ENCODE data around the gene GPLD1.
A peak's percentile ranks its signal among the peaks of the same experiment; 100 is the strongest.

The GPLD1 gene

GRCh38 chr6:24497254-24497970 lies 8.0 kb upstream of the GPLD1 start:
- DNase-seq (ENCODE audit: low read depth): no peak

GRCh38 chr6:24494821-24495795 lies 5.7 kb upstream of the GPLD1 start, which contains the start of gene ALDH5A1:
Gene ALDH5A1, plus strand, starts transcription at chr6:24494969. Its CDS starts 28 bp downstream, at chr6:24494997.
- peak; percentile 71 for DNase-seq (ENCODE audit: low read depth)

GRCh38 chr6:24493945-24494820 lies 4.8 kb upstream of the GPLD1 start:
- DNase-seq (ENCODE audit: low read depth): no peak

- no peak for DNase-seq (ENCODE audit: low read depth)
These were observed 3.1 kb upstream of the GPLD1 start for GRCh38 chr6:24492475-24492874.

GRCh38 chr6:24490948-24491347 lies 1.6 kb upstream of the GPLD1 start:
- no peak for DNase-seq (ENCODE audit: low read depth)

- DNase-seq (ENCODE audit: low read depth): no peak
These were observed 503 bp upstream of the GPLD1 start for GRCh38 chr6:24489881-24490280.

GRCh38 chr6:24486065-24486464 lies 3.3 kb downstream of the GPLD1 start:
- DNase-seq (ENCODE audit: low read depth): no peak

- no peak for DNase-seq (ENCODE audit: low read depth)
These were observed 4.6 kb downstream of the GPLD1 start for GRCh38 chr6:24484657-24485323.

- no peak for DNase-seq (ENCODE audit: low read depth)
These were observed 7.9 kb downstream of the GPLD1 start for GRCh38 chr6:24481449-24481848.

GRCh38 chr6:24480705-24481104 lies 8.7 kb downstream of the GPLD1 start:
- DNase-seq (ENCODE audit: low read depth): no peak

GRCh38 chr6:24478903-24479302 lies 10.5 kb downstream of the GPLD1 start:
- DNase-seq (ENCODE audit: low read depth): no peak

GRCh38 chr6:24477070-24477469 lies 12.3 kb downstream of the GPLD1 start:
- no peak for DNase-seq (ENCODE audit: low read depth)

GRCh38 chr6:24476631-24477030 lies 12.7 kb downstream of the GPLD1 start:
- no peak for DNase-seq (ENCODE audit: low read depth)

- no peak for DNase-seq (ENCODE audit: low read depth)
These were observed 17.2 kb downstream of the GPLD1 start for GRCh38 chr6:24472181-24472580.

GRCh38 chr6:24469811-24470210 lies 19.6 kb downstream of the GPLD1 start:
- DNase-seq (ENCODE audit: low read depth): no peak

- no peak for DNase-seq (ENCODE audit: low read depth)
These were observed 24.9 kb downstream of the GPLD1 start for GRCh38 chr6:24464253-24465038.

GRCh38 chr6:24460966-24461365 lies 28.4 kb downstream of the GPLD1 start:
- no peak for DNase-seq (ENCODE audit: low read depth)

GRCh38 chr6:24458941-24459340 lies 30.4 kb downstream of the GPLD1 start:
- DNase-seq (ENCODE audit: low read depth): no peak

- no peak for DNase-seq (ENCODE audit: low read depth)
These were observed 31.2 kb downstream of the GPLD1 start for GRCh38 chr6:24458134-24458533.

GRCh38 chr6:24455061-24455460 lies 34.3 kb downstream of the GPLD1 start:
- no peak for DNase-seq (ENCODE audit: low read depth)

GRCh38 chr6:24454452-24454851 lies 34.9 kb downstream of the GPLD1 start:
- DNase-seq (ENCODE audit: low read depth): no peak
